WERI-Rb-1 (cell line): ENCODE results near the gene RBL1.
"Not testable (repeated sequence)": the region's sequence is repeated elsewhere in the genome, so short reads cannot be mapped to it uniquely, and the experiment has no call there.

ENCODE experiments used
- DNase-seq: peaks from one replicate; pipeline ENCODE4 v3.0.0-alpha.2; 2020
- H3K27ac ChIP-seq: fragments of 250-450 bp; sonication (Bioruptor Pico); 2 replicates; pipeline ENCODE4 v1.5.1; 2020; ENCODE audit warnings: mild to moderate bottlenecking, moderate library complexity
- H3K27me3 ChIP-seq: fragments of 250-450 bp; sonication (Bioruptor Pico); 2 replicates; pipeline ENCODE4 v1.5.1; 2021; ENCODE audit warnings: mild to moderate bottlenecking, low read depth, moderate library complexity; ENCODE audit not compliant: insufficient read depth, severe bottlenecking
- H3K36me3 ChIP-seq: fragments of 250-450 bp; sonication (Bioruptor Pico); 2 replicates; pipeline ENCODE4 v1.5.1; 2020; ENCODE audit warnings: mild to moderate bottlenecking, moderate library complexity
- H3K4me3 ChIP-seq: 2 replicates; pipeline ENCODE4 v1.5.1; 2011; ENCODE audit warnings: low read depth, mild to moderate bottlenecking, control low read depth, low read length
- H3K9me3 ChIP-seq: fragments of 250-450 bp; sonication (Bioruptor Pico); 2 replicates; pipeline ENCODE4 v1.5.1; 2021; ENCODE audit warnings: mild to moderate bottlenecking, moderate library complexity; ENCODE audit not compliant: severe bottlenecking
- TF ChIP-seq, protein P1 (sequence below): IDR thresholded peaks from 2 replicates; pipeline ENCODE4 v1.5.1; 2011; ENCODE audit warnings: low read depth, mild to moderate bottlenecking, control low read depth, inconsistent platforms, low read length

The RBL1 gene

GRCh38 chr20:37007898-37008649, 87.7 kb downstream of the RBL1 start:
- Histone ChIP-seq H3K27ac (no peak overlapping the region), H3K36me3 (peaks cover 36% of the 10 kb centered on the region), H3K4me3 (no peak overlapping the region), H3K9me3 (no peaks in the 10 kb centered on the region), H3K27me3 (no peaks in the 10 kb centered on the region)
- TF ChIP-seq, protein P1, sequence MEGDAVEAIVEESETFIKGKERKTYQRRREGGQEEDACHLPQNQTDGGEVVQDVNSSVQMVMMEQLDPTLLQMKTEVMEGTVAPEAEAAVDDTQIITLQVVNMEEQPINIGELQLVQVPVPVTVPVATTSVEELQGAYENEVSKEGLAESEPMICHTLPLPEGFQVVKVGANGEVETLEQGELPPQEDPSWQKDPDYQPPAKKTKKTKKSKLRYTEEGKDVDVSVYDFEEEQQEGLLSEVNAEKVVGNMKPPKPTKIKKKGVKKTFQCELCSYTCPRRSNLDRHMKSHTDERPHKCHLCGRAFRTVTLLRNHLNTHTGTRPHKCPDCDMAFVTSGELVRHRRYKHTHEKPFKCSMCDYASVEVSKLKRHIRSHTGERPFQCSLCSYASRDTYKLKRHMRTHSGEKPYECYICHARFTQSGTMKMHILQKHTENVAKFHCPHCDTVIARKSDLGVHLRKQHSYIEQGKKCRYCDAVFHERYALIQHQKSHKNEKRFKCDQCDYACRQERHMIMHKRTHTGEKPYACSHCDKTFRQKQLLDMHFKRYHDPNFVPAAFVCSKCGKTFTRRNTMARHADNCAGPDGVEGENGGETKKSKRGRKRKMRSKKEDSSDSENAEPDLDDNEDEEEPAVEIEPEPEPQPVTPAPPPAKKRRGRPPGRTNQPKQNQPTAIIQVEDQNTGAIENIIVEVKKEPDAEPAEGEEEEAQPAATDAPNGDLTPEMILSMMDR, result 0 out of 2 replicates have a peak, but pooled peaks have one; percentile 18
- no peak for DNase-seq

- peaks cover 42% of the 10 kb centered on the region for H3K36me3 ChIP-seq
- not testable (repeated sequence) for H3K27me3 ChIP-seq, H3K27ac ChIP-seq, H3K9me3 ChIP-seq, H3K4me3 ChIP-seq, DNase-seq
Observed at GRCh38 chr20:37005062-37005942, 90.5 kb downstream of the RBL1 start.

DNA sequence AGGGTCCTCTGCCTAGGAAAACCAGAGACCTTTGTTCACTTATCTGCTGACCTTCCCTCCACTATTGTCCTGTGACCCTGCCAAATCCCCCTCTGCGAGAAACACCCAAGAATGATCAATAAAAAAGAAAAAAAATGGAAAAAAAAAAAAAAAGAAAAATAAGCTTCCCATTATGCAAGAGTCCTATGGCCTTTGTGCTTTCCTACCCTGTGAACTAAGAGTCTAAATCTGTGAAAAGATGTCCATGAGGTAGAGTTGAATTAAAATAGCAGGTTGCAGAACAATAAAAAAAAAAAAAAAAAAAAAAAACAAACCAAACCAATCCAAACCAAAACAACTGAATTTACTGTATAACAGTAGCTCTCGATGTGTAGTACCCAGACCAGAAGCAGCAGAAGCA, 94.2 kb downstream of the RBL1 start:
- H3K36me3 ChIP-seq, result peaks cover 57% of the 10 kb centered on the region
- H3K27ac ChIP-seq, H3K4me3 ChIP-seq, H3K9me3 ChIP-seq, H3K27me3 ChIP-seq, DNase-seq: not testable (repeated sequence)

- H3K36me3 ChIP-seq, result peaks cover 60% of the 10 kb centered on the region
- not testable (repeated sequence) for H3K9me3 ChIP-seq, H3K4me3 ChIP-seq, H3K27me3 ChIP-seq, H3K27ac ChIP-seq, DNase-seq
Observed at GRCh38 chr20:37000171-37000570, 95.6 kb downstream of the RBL1 start.

DNA sequence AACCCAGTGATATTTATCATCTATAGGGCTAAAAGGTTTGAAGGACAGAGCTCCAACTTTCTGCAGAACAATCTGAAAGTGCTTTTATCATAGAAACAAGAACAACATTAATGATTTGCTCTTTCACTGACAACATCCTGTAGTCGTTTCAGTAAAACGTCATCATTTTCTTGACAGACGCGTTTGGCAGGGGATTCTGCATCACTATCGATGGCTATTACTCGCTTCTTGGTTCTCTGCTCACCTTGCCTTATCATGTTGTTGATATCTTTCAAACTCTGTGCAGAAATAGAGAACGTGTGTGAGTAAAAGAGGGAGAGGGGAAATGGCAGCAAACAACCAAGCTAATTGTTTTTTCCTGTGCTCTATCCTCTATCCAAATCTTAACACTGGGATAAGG, 97.1 kb downstream of the RBL1 start:
- H3K4me3 ChIP-seq, result no peak overlapping the region
- peaks cover 64% of the 10 kb centered on the region for H3K36me3 ChIP-seq
- TF ChIP-seq, protein P1, result no peak
- H3K27ac ChIP-seq, result no peak overlapping the region
- H3K9me3 ChIP-seq, result no peaks in the 10 kb centered on the region
- DNase-seq, result no peak
- H3K27me3 ChIP-seq, result no peaks in the 10 kb centered on the region

GRCh38 chr20:36997121-36997520, 98.7 kb downstream of the RBL1 start:
- H3K27ac ChIP-seq, result no peak overlapping the region
- TF ChIP-seq, protein P1, result no peak
- no peaks in the 10 kb centered on the region for H3K27me3 ChIP-seq
- H3K4me3 ChIP-seq, result no peak overlapping the region
- H3K36me3 ChIP-seq, result peaks cover 50% of the 10 kb centered on the region
- no peaks in the 10 kb centered on the region for H3K9me3 ChIP-seq
- no peak for DNase-seq

GRCh38 chr20:36994221-36994620, 101.6 kb downstream of the RBL1 start:
- peaks cover 46% of the 10 kb centered on the region for H3K36me3 ChIP-seq
- H3K4me3 ChIP-seq, DNase-seq, H3K27me3 ChIP-seq, H3K27ac ChIP-seq, H3K9me3 ChIP-seq: not testable (repeated sequence)
